Liver (tissue), 9 donors: ENCODE measurements around the gene ZNF358. TPM values are rescaled to one million over a fixed set of nuclear protein-coding genes. Genes with fewer than 3 reads are reported as not detected.

Experiments
- DNase-seq: peaks from one replicate; pipeline ENCODE4 v3.0.0-alpha.2; 2017; ENCODE audit warnings: low spot score
- H3K27ac ChIP-seq, 2 donors: one replicate each; pipeline ENCODE4 v1.7.0; 2013; ENCODE audit warnings: inconsistent platforms in 2 of 2, low read length in 2 of 2, control low read depth in 1 of 2, low read depth in 1 of 2, mild to moderate bottlenecking in 1 of 2
- H3K27me3 ChIP-seq, 4 donors: one replicate each; pipeline versions ENCODE4 v1.6.1 to v1.7.0; 2013; ENCODE audit warnings: low read length in 3 of 4, inconsistent platforms in 1 of 4, mild to moderate bottlenecking in 1 of 4, moderate library complexity in 1 of 4; ENCODE audit not compliant: control insufficient read depth in 4 of 4, insufficient read depth in 4 of 4
- H3K36me3 ChIP-seq, 4 donors: one replicate each; pipeline versions ENCODE4 v1.6.1 to v1.7.0; 2013; ENCODE audit warnings: low read length in 3 of 4, mild to moderate bottlenecking in 3 of 4, low read depth in 1 of 4, moderate library complexity in 1 of 4; ENCODE audit not compliant: control insufficient read depth in 4 of 4, insufficient read depth in 3 of 4
- H3K4me1 ChIP-seq, 4 donors: one replicate each; pipeline versions ENCODE4 v1.6.1 to v1.7.0; 2013; ENCODE audit warnings: low read length in 3 of 4, mild to moderate bottlenecking in 3 of 4, moderate library complexity in 1 of 4; ENCODE audit not compliant: control insufficient read depth in 4 of 4, insufficient read depth in 4 of 4
- H3K4me3 ChIP-seq, 3 donors: one replicate each; pipeline versions ENCODE4 v1.6.1 to v1.7.0; 2013; ENCODE audit warnings: low read length in 3 of 3, control low read depth in 1 of 3, low read depth in 1 of 3, mild to moderate bottlenecking in 1 of 3
- H3K9ac ChIP-seq, 2 donors: one replicate each; pipeline ENCODE4 v1.7.0; 2013; ENCODE audit warnings: low read length in 2 of 2, mild to moderate bottlenecking in 2 of 2, moderate library complexity in 2 of 2, control low read depth in 1 of 2, low read depth in 1 of 2
- H3K9me3 ChIP-seq, 4 donors: one replicate each; pipeline versions ENCODE4 v1.6.1 to v1.7.0; 2013; ENCODE audit warnings: low read length in 3 of 4; ENCODE audit not compliant: control insufficient read depth in 4 of 4
- CTCF ChIP-seq: fragments of 150-350 bp; IDR thresholded peaks from 2 replicates; pipeline ENCODE4 v1.5.1; 2017; ENCODE audit warnings: improper control_type of control experiment, low read depth, low read length; ENCODE audit not compliant: missing input control
- EGR1 ChIP-seq, 2 donors: IDR thresholded peaks; 2 replicates each; pipeline ENCODE4 v1.6.1; 2016 to 2018; ENCODE audit warnings: antibody characterized with exemption in 2 of 2, low read depth in 2 of 2
- FOXA1 ChIP-seq: IDR thresholded peaks from 2 replicates; pipeline ENCODE4 v1.6.1; 2016; ENCODE audit warnings: antibody characterized with exemption
- FOXA2 ChIP-seq: IDR thresholded peaks from 2 replicates; pipeline ENCODE4 v1.6.1; 2016; ENCODE audit warnings: antibody characterized with exemption
- GABPA ChIP-seq, 2 donors: IDR thresholded peaks in 1 of 2; conservative IDR thresholded peaks in 1 of 2; 2 replicates each; pipeline ENCODE4 v1.6.1; 2016; ENCODE audit warnings: antibody characterized with exemption in 2 of 2, mild to moderate bottlenecking in 1 of 2, moderate library complexity in 1 of 2
- HNF4A ChIP-seq, 2 donors: conservative IDR thresholded peaks; 2 replicates each; pipeline ENCODE4 v1.6.1; 2016; ENCODE audit warnings: antibody characterized with exemption in 2 of 2, mild to moderate bottlenecking in 2 of 2
- JUND ChIP-seq, 2 donors: IDR thresholded peaks; 2 replicates each; pipeline ENCODE4 v1.6.1; 2016; ENCODE audit warnings: antibody characterized with exemption in 2 of 2
- MAX ChIP-seq: IDR thresholded peaks from 2 replicates; pipeline ENCODE4 v1.6.1; 2016; ENCODE audit warnings: antibody characterized with exemption
- NR2F2 ChIP-seq: IDR thresholded peaks from 2 replicates; pipeline ENCODE4 v1.6.1; 2016; ENCODE audit warnings: antibody characterized with exemption
- RAD21 ChIP-seq, 2 donors: IDR thresholded peaks; 2 replicates each; pipeline ENCODE4 v1.6.1; 2016; ENCODE audit warnings: antibody characterized with exemption in 2 of 2, mild to moderate bottlenecking in 2 of 2
- RXRA ChIP-seq, 2 donors: IDR thresholded peaks; 2 replicates each; pipeline ENCODE4 v1.6.1; 2017 to 2018; ENCODE audit warnings: antibody characterized with exemption in 2 of 2, mild to moderate bottlenecking in 1 of 2
- SP1 ChIP-seq: IDR thresholded peaks from 2 replicates; pipeline ENCODE4 v1.6.1; 2018; ENCODE audit warnings: antibody characterized with exemption, mild to moderate bottlenecking
- YY1 ChIP-seq: IDR thresholded peaks from 2 replicates; pipeline ENCODE4 v1.6.1; 2016; ENCODE audit warnings: antibody characterized with exemption, mild to moderate bottlenecking
- WGBS: extraction: QIAGEN DNeasy Blood & Tissue Kit; methylation state at CpG from one replicate; pipeline ENCODE4 v1.1.7; 2013; 5-methylcytosine and 5-hydroxymethylcytosine counted together
- polyA plus RNA-seq, 2 donors: library from polyadenylated mRNA; stranded (reverse) in 1 of 2; unstranded in 1 of 2; fragments of 200-250 nt in 1 of 2; fragments of >200 nt in 1 of 2; fragmentation: Nextera tagmentation in 1 of 2; extraction: Ambion mirVana in 1 of 2; gene quantifications; one replicate each; pipeline versions ENCODE4 v1.2.1 to v1.2.3, GENCODE V29; 2013 to 2015
- total RNA-seq, 2 donors: library from RNA; depleted of rRNA; stranded (reverse); fragments of >200 nt; gene quantifications; one replicate each; pipeline ENCODE4 v1.2.3, GENCODE V29; 2014
- TF ChIP-seq, protein P1 (sequence below): IDR thresholded peaks from 2 replicates; pipeline ENCODE4 v1.6.1; 2016; ENCODE audit warnings: antibody characterized with exemption
- TF ChIP-seq, protein P2 (sequence below): IDR thresholded peaks from 2 replicates; pipeline ENCODE4 v1.6.1; 2016; ENCODE audit warnings: antibody characterized with exemption
- TF ChIP-seq, protein P3 (sequence below): IDR thresholded peaks from 2 replicates; pipeline ENCODE4 v1.6.1; 2016; ENCODE audit warnings: antibody characterized with exemption, mild to moderate bottlenecking
- donor health status: healthy.
- donor health status: healthy.
- donor health status: healthy.
- donor health status: healthy.
- donor health status: healthy.

The ZNF358 gene
- total and polyA plus RNA-seq, 4 donors, result 5.7 to 18.2 (median 12.5) TPM

GRCh38 chr19:7550169-7550770 is 34.4 kb downstream of the ZNF358 start (continued):
- TF ChIP-seq, protein P1, sequence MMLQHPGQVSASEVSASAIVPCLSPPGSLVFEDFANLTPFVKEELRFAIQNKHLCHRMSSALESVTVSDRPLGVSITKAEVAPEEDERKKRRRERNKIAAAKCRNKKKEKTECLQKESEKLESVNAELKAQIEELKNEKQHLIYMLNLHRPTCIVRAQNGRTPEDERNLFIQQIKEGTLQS, result no peak
- TF ChIP-seq CTCF (no peak), HNF4A (conservative IDR thresholded peaks at IDR 0.05) (no peak)

DNA sequence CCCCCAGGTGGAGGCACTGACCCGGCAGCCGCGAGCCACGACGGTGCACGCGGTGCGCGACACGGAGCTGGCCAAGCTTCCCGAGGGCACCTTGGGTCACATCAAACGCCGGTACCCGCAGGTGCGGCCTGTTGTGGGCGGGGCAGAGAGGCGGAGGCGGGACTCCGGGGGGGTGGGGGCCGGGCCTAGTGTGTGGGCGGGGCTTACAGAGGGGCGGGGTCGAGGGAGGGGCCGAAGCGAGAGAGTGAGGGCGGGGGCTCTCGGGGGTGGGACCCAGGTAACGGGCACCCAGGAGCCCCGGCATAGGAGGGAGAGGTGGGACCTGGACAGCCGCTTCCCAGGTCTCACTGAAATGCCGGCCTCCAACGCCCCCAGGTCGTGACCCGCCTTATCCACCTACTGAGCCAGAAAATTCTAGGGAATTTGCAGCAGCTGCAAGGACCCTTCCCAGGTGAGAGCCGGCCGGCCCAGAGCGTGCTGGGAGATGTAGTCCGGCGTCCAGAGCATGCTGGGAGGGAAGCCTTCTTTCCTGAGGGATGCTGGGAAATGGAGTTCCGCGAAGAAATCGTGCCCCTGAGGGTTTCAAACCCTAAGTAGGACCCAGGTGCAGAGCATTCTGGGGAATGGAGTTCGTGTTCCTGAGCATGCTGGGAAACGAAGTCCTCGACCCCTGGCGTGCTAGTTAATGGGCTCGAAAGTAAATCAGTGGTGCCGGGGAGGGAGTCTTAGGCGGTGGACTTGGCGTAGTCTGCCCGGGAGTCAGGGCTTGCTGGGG is 35.3 kb downstream of the ZNF358 start:
- no peak overlapping the region for H3K27ac ChIP-seq
- 25% methylated on average over 51 of the region's 51 CpGs for WGBS

More for the DNA sequence above, 35.3 kb downstream of the ZNF358 start:
- H3K4me3 ChIP-seq, result peak overlapping the region in 1 of 3 donors; percentile 34
- H3K27me3 ChIP-seq, result no peaks in the 10 kb centered on the region
- H3K4me1 ChIP-seq, result peaks cover 0 to 6% (median 2%) of the 10 kb centered on the region in 4 donors
- no peaks in the 10 kb centered on the region for H3K9me3 ChIP-seq
- peak; percentile 80 for DNase-seq
- peaks cover 3 to 16% (median 6%) of the 10 kb centered on the region in 4 donors for H3K36me3 ChIP-seq
- no peak for TF ChIP-seq FOXA2
- TF ChIP-seq FOXA1, result no peak
- TF ChIP-seq GABPA (IDR thresholded peaks at IDR 0.05 in 1 of 2, conservative IDR thresholded peaks at IDR 0.05 in 1 of 2), result peak in 1 of 2 donors; percentile 69
- TF ChIP-seq JUND (IDR thresholded peaks at IDR 0.05), result no peak
- TF ChIP-seq NR2F2, result no peak
- TF ChIP-seq RAD21 (IDR thresholded peaks at IDR 0.05), result no peak
- peak; percentile 46 for TF ChIP-seq SP1
- peak in 1 of 2 donors; percentile 5 for TF ChIP-seq HNF4A (conservative IDR thresholded peaks at IDR 0.05)
- peak in 1 of 2 donors; percentile 9 for TF ChIP-seq EGR1 (IDR thresholded peaks at IDR 0.05; ENCODE audit: low read depth in 2 of 2)
- TF ChIP-seq, protein P2, sequence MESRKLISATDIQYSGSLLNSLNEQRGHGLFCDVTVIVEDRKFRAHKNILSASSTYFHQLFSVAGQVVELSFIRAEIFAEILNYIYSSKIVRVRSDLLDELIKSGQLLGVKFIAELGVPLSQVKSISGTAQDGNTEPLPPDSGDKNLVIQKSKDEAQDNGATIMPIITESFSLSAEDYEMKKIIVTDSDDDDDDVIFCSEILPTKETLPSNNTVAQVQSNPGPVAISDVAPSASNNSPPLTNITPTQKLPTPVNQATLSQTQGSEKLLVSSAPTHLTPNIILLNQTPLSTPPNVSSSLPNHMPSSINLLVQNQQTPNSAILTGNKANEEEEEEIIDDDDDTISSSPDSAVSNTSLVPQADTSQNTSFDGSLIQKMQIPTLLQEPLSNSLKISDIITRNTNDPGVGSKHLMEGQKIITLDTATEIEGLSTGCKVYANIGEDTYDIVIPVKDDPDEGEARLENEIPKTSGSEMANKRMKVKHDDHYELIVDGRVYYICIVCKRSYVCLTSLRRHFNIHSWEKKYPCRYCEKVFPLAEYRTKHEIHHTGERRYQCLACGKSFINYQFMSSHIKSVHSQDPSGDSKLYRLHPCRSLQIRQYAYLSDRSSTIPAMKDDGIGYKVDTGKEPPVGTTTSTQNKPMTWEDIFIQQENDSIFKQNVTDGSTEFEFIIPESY, result no peak
- peak in 1 of 2 donors; percentile 27 for TF ChIP-seq RXRA (IDR thresholded peaks at IDR 0.05)
- TF ChIP-seq YY1, result peak; percentile 83
- no peak for TF ChIP-seq CTCF
- TF ChIP-seq MAX, result no peak
- TF ChIP-seq, protein P3, sequence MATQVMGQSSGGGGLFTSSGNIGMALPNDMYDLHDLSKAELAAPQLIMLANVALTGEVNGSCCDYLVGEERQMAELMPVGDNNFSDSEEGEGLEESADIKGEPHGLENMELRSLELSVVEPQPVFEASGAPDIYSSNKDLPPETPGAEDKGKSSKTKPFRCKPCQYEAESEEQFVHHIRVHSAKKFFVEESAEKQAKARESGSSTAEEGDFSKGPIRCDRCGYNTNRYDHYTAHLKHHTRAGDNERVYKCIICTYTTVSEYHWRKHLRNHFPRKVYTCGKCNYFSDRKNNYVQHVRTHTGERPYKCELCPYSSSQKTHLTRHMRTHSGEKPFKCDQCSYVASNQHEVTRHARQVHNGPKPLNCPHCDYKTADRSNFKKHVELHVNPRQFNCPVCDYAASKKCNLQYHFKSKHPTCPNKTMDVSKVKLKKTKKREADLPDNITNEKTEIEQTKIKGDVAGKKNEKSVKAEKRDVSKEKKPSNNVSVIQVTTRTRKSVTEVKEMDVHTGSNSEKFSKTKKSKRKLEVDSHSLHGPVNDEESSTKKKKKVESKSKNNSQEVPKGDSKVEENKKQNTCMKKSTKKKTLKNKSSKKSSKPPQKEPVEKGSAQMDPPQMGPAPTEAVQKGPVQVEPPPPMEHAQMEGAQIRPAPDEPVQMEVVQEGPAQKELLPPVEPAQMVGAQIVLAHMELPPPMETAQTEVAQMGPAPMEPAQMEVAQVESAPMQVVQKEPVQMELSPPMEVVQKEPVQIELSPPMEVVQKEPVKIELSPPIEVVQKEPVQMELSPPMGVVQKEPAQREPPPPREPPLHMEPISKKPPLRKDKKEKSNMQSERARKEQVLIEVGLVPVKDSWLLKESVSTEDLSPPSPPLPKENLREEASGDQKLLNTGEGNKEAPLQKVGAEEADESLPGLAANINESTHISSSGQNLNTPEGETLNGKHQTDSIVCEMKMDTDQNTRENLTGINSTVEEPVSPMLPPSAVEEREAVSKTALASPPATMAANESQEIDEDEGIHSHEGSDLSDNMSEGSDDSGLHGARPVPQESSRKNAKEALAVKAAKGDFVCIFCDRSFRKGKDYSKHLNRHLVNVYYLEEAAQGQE, result no peak
- H3K9ac ChIP-seq, result no peak overlapping the region
